K562 (cell line): Measurements from ENCODE around the gene ENDOU. TPM values are rescaled to one million over a fixed set of nuclear protein-coding genes. Genes with fewer than 3 reads are reported as not detected.

Experiments
- ATAC-seq: fragments of 200-7000 bp; cut with Tn5 transposase; 3 replicates; pipeline ENCODE4 v1.9.1; 2020; ENCODE audit warnings: moderate library complexity
- BruUV-seq: library from RNA; stranded (reverse); fragments of 400-500 nt; replicated peaks from 2 replicates; lab custom pipeline; 2021; lab: Mats Ljungman, UMichigan
- CTCF ChIA-PET: fragments of 300-600 bp; formaldehyde crosslinking; extraction: SDS; loops from one replicate; lab custom pipeline; 2021; ENCODE audit warnings: low intra/inter-chr PET ratio; lab: Yijun Ruan, JAX
- POLR2A ChIA-PET: fragments of 300-600, 350-650 bp; sonication (Branson Sonifier 250); formaldehyde crosslinking; extraction: SDS; loops from one replicate; lab custom pipeline; 2021; ENCODE audit warnings: antibody characterized with exemption, inconsistent platforms; lab: Yijun Ruan, JAX
- DNase-seq, 4 experiments: peaks; one replicate each; pipeline versions ENCODE4 v3.0.0 to v3.0.0-alpha.2; 2011 to 2018; ENCODE audit warnings: low spot score in 3 of 4, mixed read lengths in 3 of 4; ENCODE audit errors: extremely low read depth in 1 of 4
- FAIRE-seq: peaks from 2 replicates; lab custom pipeline; 2011; peaks lifted over from hg19 to GRCh38; lab: Jason Lieb, UNC
- H2AFZ ChIP-seq: 2 replicates; pipeline ENCODE4 v1.6.0; 2011; ENCODE audit warnings: low read depth, low read length, control low read depth, inconsistent platforms
- H3K27ac ChIP-seq: fragments of 200-600 bp; 3 replicates; pipeline ENCODE4 v1.8.0; 2011; ENCODE audit warnings: low read depth, mild to moderate bottlenecking, control low read depth, inconsistent platforms, low read length, moderate library complexity, mixed read lengths; ENCODE audit errors: extremely low read depth
- H3K27me3 ChIP-seq, 2 experiments: fragments of 300-600 bp in 1 of 2; 2 replicates in 1 of 2; 3 replicates in 1 of 2; pipeline versions ENCODE4 v1.6.0 to v1.8.0; 2011; ENCODE audit warnings: inconsistent platforms in 2 of 2, low read length in 2 of 2, mild to moderate bottlenecking in 1 of 2, mixed read lengths in 1 of 2, moderate library complexity in 1 of 2; ENCODE audit not compliant: control insufficient read depth in 2 of 2, insufficient read depth in 2 of 2
- H3K36me3 ChIP-seq: fragments of 300-600 bp; 3 replicates; pipeline ENCODE4 v1.8.0; 2011; ENCODE audit warnings: mild to moderate bottlenecking, low read length, inconsistent platforms; ENCODE audit not compliant: control insufficient read depth, insufficient read depth
- H3K4me1 ChIP-seq, 2 experiments: fragments of 200-600 bp in 1 of 2; replicated peaks in 1 of 2; 2 replicates in 1 of 2; 3 replicates in 1 of 2; pipeline versions ENCODE4 v1.5.1 to v1.8.0; 2011; ENCODE audit warnings: inconsistent platforms in 2 of 2, low read length in 2 of 2, mild to moderate bottlenecking in 1 of 2, mixed read lengths in 1 of 2, moderate library complexity in 1 of 2; ENCODE audit not compliant: control insufficient read depth in 2 of 2, insufficient read depth in 2 of 2
- H3K4me2 ChIP-seq: 2 replicates; pipeline ENCODE4 v1.6.1; 2011; ENCODE audit warnings: low read length, control low read depth, inconsistent platforms, mixed read lengths; ENCODE audit not compliant: insufficient read depth
- H3K4me3 ChIP-seq: fragments of 200-600 bp; sonication (generic), shearing (Covaris generic); 2 replicates; pipeline ENCODE4 v1.5.1; 2016; ENCODE audit warnings: control low read depth, inconsistent platforms
- H3K79me2 ChIP-seq: fragments of 200-600 bp; 3 replicates; pipeline ENCODE4 v1.8.0; 2011; ENCODE audit warnings: low read length, inconsistent platforms; ENCODE audit not compliant: control insufficient read depth, insufficient read depth
- H3K9ac ChIP-seq, 2 experiments: 2 replicates each; pipeline versions ENCODE4 v1.6.0 to v1.6.1; 2011; ENCODE audit warnings: low read depth in 2 of 2, low read length in 2 of 2, control low read depth in 1 of 2, inconsistent platforms in 1 of 2, mild to moderate bottlenecking in 1 of 2, mixed read lengths in 1 of 2; ENCODE audit not compliant: insufficient read depth in 1 of 2
- H3K9me1 ChIP-seq: one replicate; pipeline ENCODE4 v1.6.0; 2011; ENCODE audit warnings: inconsistent platforms, mild to moderate bottlenecking, low read length, moderate library complexity; ENCODE audit not compliant: control insufficient read depth, insufficient read depth
- H3K9me3 ChIP-seq: replicated peaks from 2 replicates; pipeline ENCODE4 v1.5.1; 2011; ENCODE audit warnings: low read depth, low read length, inconsistent platforms; ENCODE audit not compliant: control insufficient read depth, insufficient read depth
- H4K20me1 ChIP-seq: replicated peaks from 2 replicates; pipeline ENCODE4 v1.6.1; 2011; ENCODE audit warnings: low read length, inconsistent platforms, mixed read lengths; ENCODE audit not compliant: control insufficient read depth, insufficient read depth
- DDX20 ChIP-seq: fragments of 450-650 bp; IDR thresholded peaks from 2 replicates; pipeline ENCODE4 v1.6.1; 2016; ENCODE audit warnings: missing genetic modification characterization, low read depth, mild to moderate bottlenecking, missing compliant biosample characterization, moderate library complexity
- HOXB6 ChIP-seq: fragments of 250-450 bp; sonication (Bioruptor Pico); IDR thresholded peaks from 2 replicates; pipeline ENCODE4 v1.5.1; 2022; ENCODE audit warnings: mild to moderate bottlenecking, borderline replicate concordance
- ILK ChIP-seq: fragments of 450-650 bp; IDR thresholded peaks from 2 replicates; pipeline ENCODE4 v1.6.1; 2016; ENCODE audit warnings: missing genetic modification characterization, low read depth, mild to moderate bottlenecking, missing compliant biosample characterization, moderate library complexity, borderline replicate concordance
- MIER1 ChIP-seq: fragments of 450-650 bp; IDR thresholded peaks from 2 replicates; pipeline ENCODE4 v1.6.1; 2016; ENCODE audit warnings: antibody characterized with exemption, mild to moderate bottlenecking, low read depth
- NCOA6 ChIP-seq: fragments of 450-650 bp; IDR thresholded peaks from 2 replicates; pipeline ENCODE4 v1.6.1; 2017; ENCODE audit warnings: mild to moderate bottlenecking
- PHF21A ChIP-seq: fragments of 450-650 bp; IDR thresholded peaks from 2 replicates; pipeline ENCODE4 v1.6.1; 2017; ENCODE audit warnings: low read depth, borderline replicate concordance
- PTBP1 ChIP-seq: fragments of 200-400 bp; formaldehyde crosslinking; IDR thresholded peaks from 2 replicates; pipeline ENCODE4 v1.6.1; 2017; ENCODE audit warnings: low read depth, low read length
- PTTG1 ChIP-seq: fragments of 450-650 bp; IDR thresholded peaks from 2 replicates; pipeline ENCODE4 v1.6.1; 2016; ENCODE audit warnings: low read depth, mild to moderate bottlenecking, missing genetic modification characterization, missing compliant biosample characterization
- RAD51 ChIP-seq: fragments of 450-650 bp; IDR thresholded peaks from 2 replicates; pipeline ENCODE4 v1.7.1; 2016; ENCODE audit warnings: low read depth, mild to moderate bottlenecking, borderline replicate concordance
- RFX5 ChIP-seq: IDR thresholded peaks from 2 replicates; pipeline ENCODE4 v1.6.1; 2011; ENCODE audit warnings: low read depth, mild to moderate bottlenecking, improper control_type of control experiment, low read length
- STAG1 ChIP-seq: sonication (generic); formaldehyde crosslinking; IDR thresholded peaks from 2 replicates; pipeline ENCODE4 v1.5.0; 2020; ENCODE audit warnings: missing genetic modification reagents, borderline replicate concordance
- STAT5B ChIP-seq: fragments of 250-450 bp; sonication (Bioruptor Pico); IDR thresholded peaks from 2 replicates; pipeline ENCODE4 v1.8.0; 2021; ENCODE audit warnings: mild to moderate bottlenecking, inconsistent platforms
- TCF3 ChIP-seq: sonication (generic); formaldehyde crosslinking; IDR thresholded peaks from 2 replicates; pipeline ENCODE4 v1.4.0; 2020; ENCODE audit warnings: mild to moderate bottlenecking, missing genetic modification reagents
- TFAM ChIP-seq: fragments of 250-450 bp; sonication (Bioruptor Pico); conservative IDR thresholded peaks from 2 replicates; pipeline ENCODE4 v1.5.0; 2021; ENCODE audit warnings: mild to moderate bottlenecking, moderate library complexity
- XRCC3 ChIP-seq: fragments of 450-650 bp; IDR thresholded peaks from 2 replicates; pipeline ENCODE4 v1.6.1; 2017; ENCODE audit warnings: mild to moderate bottlenecking, moderate library complexity
- ZBTB1 ChIP-seq: sonication (generic); formaldehyde crosslinking; IDR thresholded peaks from 2 replicates; pipeline ENCODE4 v1.8.1; 2023; ENCODE audit warnings: missing genetic modification reagents, low read depth, mild to moderate bottlenecking, borderline replicate concordance
- ZNF197 ChIP-seq: fragments of 200-800 bp; sonication (Bioruptor generic); IDR thresholded peaks from 2 replicates; pipeline ENCODE4 v1.6.1; 2016; ENCODE audit warnings: low read depth, missing genetic modification characterization, missing compliant biosample characterization
- ZNF3 ChIP-seq: fragments of 250-450 bp; sonication (Bioruptor Pico); IDR thresholded peaks from 2 replicates; pipeline ENCODE4 v1.5.0; 2021; ENCODE audit warnings: mild to moderate bottlenecking, moderate library complexity
- ZNF324 ChIP-seq: fragments of 250-450 bp; sonication (Bioruptor Pico); IDR thresholded peaks from 2 replicates; pipeline ENCODE4 v1.4.0; 2020; ENCODE audit warnings: mild to moderate bottlenecking
- WGBS: fragments of 100-300 bp; shearing (Covaris generic); methylation state at CpG from one replicate; pipeline ENCODE4 v1.1.6; 2016; ENCODE audit warnings: low coverage, mixed read lengths; ENCODE audit not compliant: insufficient coverage; ENCODE audit errors: missing lambda C conversion rate; 5-methylcytosine and 5-hydroxymethylcytosine counted together
- in situ Hi-C: fragments of 300-500 bp; cut with MboI; formaldehyde crosslinking; loops from 4 replicates; pipeline ENCODE4 v1.15.0; 2018; ENCODE audit warnings: inconsistent platforms, mixed read lengths
- intact Hi-C: fragments of 100-400 bp; cut with micrococcal nuclease; formaldehyde crosslinking; loops from 2 replicates; pipeline ENCODE4 v1.14.2; 2022
- polyA plus RNA-seq, 8 experiments: library from polyadenylated mRNA; depleted of rRNA in 4 of 8; stranded (reverse) in 5 of 8; unstranded in 3 of 8; fragments of >200 nt; fragmentation: Nextera tagmentation in 2 of 8; fragmentation: Illumina TruSeq in 1 of 8; extraction: Ambion mirVana in 2 of 8; extraction: Trizol in 1 of 8; gene quantifications; 2 replicates each; pipeline versions ENCODE4 v1.2.1 to v1.2.3, GENCODE V29; 2011 to 2014; ENCODE audit warnings: inconsistent platforms in 1 of 8, missing spikeins in 1 of 8
- total RNA-seq, 7 experiments: library from RNA; depleted of rRNA in 6 of 7; stranded (reverse); fragments of >200 nt in 6 of 7; fragmentation: Illumina TruSeq in 2 of 7; extraction: Trizol in 2 of 7; gene quantifications; 2 replicates each; pipeline versions ENCODE4 v1.2.1 to v1.2.3, GENCODE V29; 2011 to 2021; ENCODE audit warnings: low replicate concordance in 1 of 7

Gene ENDOU
- total and polyA plus RNA-seq, 9 of the 15 experiments (the other 6 are each of a cell fraction or from before 2014, with no cell fraction given) = 0.03 TPM; not detected in 8

DNA sequence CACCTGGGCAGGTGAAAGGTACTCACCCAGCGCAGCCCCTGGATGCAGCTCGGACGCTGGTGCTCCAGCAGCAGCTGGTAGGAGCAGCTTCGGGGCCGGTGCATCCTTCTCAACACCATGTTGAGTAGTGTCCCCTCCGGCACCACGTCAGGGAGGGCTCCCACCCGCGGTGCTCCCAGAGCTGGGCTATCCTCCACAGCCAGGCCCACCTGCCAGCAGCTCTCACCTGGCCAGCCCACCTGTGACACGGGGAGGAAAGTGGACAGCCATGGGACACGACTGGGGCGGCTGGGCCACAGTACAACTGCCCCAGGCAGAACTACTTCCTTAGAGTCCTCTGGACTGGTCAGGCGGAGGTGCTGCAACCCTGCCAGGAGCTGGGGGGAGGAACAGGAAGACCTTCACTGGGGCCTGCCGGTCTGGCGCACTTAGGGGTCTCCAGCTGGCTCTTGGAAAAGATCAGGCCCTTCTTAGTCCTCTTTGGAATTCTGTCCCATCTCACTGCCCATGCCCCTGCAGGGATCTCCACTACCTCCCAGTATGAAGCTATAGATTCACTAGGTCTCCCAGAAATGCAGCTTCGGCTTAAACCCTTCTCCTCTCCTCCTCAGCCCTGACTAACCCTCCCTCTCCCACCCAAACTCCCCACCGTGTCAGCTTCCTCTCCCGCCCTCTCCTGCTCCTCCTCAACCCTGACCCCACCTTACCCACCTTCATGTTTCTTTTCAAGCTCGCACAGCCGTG, 32.7 kb upstream of the ENDOU start (continued):
- TF ChIP-seq PHF21A (no peak), ZNF324 (CRISPR knock-in tag) (no peak), XRCC3 (no peak), TCF3 (no peak)

DNA sequence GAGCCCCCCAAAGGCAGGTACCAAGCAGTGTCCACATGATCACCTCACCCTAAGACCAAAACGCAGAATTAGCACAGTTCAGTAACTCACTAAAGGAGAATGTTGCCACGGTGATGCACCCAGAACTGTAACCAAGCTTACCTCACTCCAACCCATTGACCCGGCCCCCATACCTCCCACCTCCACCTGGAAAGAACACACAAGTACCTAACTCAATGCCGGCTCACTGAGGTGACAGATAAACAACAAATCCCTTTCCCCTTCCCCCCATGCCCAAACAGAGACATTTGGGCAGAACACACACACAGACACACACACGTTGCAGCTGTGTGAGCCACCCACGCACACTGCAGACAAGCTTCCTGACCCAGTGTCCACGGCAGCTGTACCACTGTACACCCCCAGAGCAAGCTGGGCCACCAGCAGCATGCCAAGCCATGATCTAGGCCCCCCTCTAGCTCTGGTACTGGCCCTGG, 32.1 kb upstream of the ENDOU start:
- no peak overlapping the region for H2AFZ ChIP-seq
- H3K4me3 ChIP-seq = no peak overlapping the region
- 46% methylated on average over 7 of the region's 7 CpGs for WGBS
- intact Hi-C loops = no loop called here
- in situ Hi-C loops = no loop called here
- H4K20me1 ChIP-seq = no peaks in the 10 kb centered on the region
- TF ChIP-seq DDX20 (tag) (no peak), ZNF3 (CRISPR knock-in tag) (no peak), ZBTB1 (no peak), PTBP1 (no peak), TFAM (no peak), ZNF197 (CRISPR knock-in tag) (no peak), MIER1 (no peak), NCOA6 (no peak), RFX5 (no peak), STAT5B (CRISPR knock-in tag) (no peak), ILK (tag) (no peak), STAG1 (CRISPR knock-in tag) (no peak), RAD51 (no peak), PTTG1 (tag) (no peak), HOXB6 (CRISPR knock-in tag) (no peak)
- no peaks in the 10 kb centered on the region for H3K9me1 ChIP-seq
- no peaks in the 10 kb centered on the region for H3K36me3 ChIP-seq
- no peak overlapping the region for H3K4me2 ChIP-seq
- peaks cover 14 to 25% of the 10 kb centered on the region in 2 experiments; a peak in 4 of 5 replicates for H3K4me1 ChIP-seq
- ATAC-seq (no peak), FAIRE-seq (no peak), DNase-seq (no peak)
- H3K9me3 ChIP-seq = no peaks in the 10 kb centered on the region
- H3K9ac ChIP-seq = peak overlapping the region in 1 of 2 experiments; percentile 40; a peak in 1 of 4 replicates
- no TSS peak for BruUV-seq
- H3K27me3 ChIP-seq = no peaks in the 10 kb centered on the region
- ChIA-PET POLR2A (interaction anchor here (1.0 to 2.3 kb wide), 4 partner anchors 9 to 84 kb away, joined by 4 to 7 read pairs (median 4); no protein-coding TSS in a partner anchor), CTCF (interaction anchor here (0.7 kb wide), 1 partner anchor 1961 kb away, joined by 3 read pairs; no protein-coding TSS in a partner anchor)
- no peak overlapping the region for H3K27ac ChIP-seq
- no peaks in the 10 kb centered on the region for H3K79me2 ChIP-seq
